Bronchial epithelial cell (primary cell): Measurements from ENCODE around the gene TTYH2. TPM values are rescaled to one million over a fixed set of nuclear protein-coding genes. Genes with fewer than 3 reads are reported as not detected.

ENCODE experiments used
- DNase-seq: peaks from one replicate; pipeline ENCODE4 v3.0.0-alpha.2; 2010; ENCODE audit warnings: low read depth
- FAIRE-seq: peaks from 2 replicates; lab custom pipeline; 2011; peaks lifted over from hg19 to GRCh38; lab: Jason Lieb, UNC
- H3K27me3 ChIP-seq: 2 replicates; pipeline ENCODE4 v1.5.1; 2011; ENCODE audit warnings: low read length; ENCODE audit not compliant: control insufficient read depth, insufficient read depth
- H3K36me3 ChIP-seq: 2 replicates; pipeline ENCODE4 v1.5.1; 2011; ENCODE audit warnings: low read length; ENCODE audit not compliant: control insufficient read depth, insufficient read depth
- H3K4me3 ChIP-seq: 2 replicates; pipeline ENCODE4 v1.5.1; 2011; ENCODE audit warnings: mild to moderate bottlenecking, low read depth, low read length, control low read depth
- total RNA-seq: library from RNA; depleted of rRNA; stranded (reverse); fragments of >200 nt; gene quantifications from 2 replicates; pipeline ENCODE4 v1.2.1, GENCODE V29; 2014
- TF ChIP-seq, protein P1 (sequence below): IDR thresholded peaks from 2 replicates; pipeline ENCODE4 v1.5.1; 2011; ENCODE audit warnings: mild to moderate bottlenecking, moderate library complexity, low read length, control low read depth, inconsistent platforms; ENCODE audit not compliant: insufficient read depth, severe bottlenecking

Gene TTYH2
- total RNA-seq, 1 donor from 2014 or later, result 2.4 TPM

DNA sequence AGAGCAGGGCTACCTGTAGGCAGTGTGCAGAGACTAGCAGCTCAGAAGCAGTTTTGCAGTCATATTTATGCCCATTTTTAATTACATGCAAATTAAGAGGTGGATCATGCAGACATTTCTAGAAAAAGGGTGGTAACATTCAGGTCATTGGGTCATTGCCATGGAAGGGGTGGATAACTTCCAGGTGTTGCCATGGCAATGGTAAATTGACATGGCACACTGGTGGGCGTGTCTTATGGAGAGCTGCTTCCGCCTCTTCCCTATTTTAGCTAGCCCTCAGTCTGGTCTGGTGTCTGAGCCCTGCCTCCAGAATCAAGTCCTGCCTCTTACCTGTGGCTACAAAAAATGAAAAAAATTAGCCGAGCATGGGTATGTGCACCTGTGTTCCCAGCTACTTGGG lies 57.9 kb downstream of the TTYH2 start:
- Histone ChIP-seq H3K4me3 (no peak overlapping the region), H3K36me3 (no peaks in the 10 kb centered on the region), H3K27me3 (peaks cover 22% of the 10 kb centered on the region)
- TF ChIP-seq, protein P1, sequence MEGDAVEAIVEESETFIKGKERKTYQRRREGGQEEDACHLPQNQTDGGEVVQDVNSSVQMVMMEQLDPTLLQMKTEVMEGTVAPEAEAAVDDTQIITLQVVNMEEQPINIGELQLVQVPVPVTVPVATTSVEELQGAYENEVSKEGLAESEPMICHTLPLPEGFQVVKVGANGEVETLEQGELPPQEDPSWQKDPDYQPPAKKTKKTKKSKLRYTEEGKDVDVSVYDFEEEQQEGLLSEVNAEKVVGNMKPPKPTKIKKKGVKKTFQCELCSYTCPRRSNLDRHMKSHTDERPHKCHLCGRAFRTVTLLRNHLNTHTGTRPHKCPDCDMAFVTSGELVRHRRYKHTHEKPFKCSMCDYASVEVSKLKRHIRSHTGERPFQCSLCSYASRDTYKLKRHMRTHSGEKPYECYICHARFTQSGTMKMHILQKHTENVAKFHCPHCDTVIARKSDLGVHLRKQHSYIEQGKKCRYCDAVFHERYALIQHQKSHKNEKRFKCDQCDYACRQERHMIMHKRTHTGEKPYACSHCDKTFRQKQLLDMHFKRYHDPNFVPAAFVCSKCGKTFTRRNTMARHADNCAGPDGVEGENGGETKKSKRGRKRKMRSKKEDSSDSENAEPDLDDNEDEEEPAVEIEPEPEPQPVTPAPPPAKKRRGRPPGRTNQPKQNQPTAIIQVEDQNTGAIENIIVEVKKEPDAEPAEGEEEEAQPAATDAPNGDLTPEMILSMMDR, result no peak
- no peak for FAIRE-seq
- DNase-seq, result no peak

DNA sequence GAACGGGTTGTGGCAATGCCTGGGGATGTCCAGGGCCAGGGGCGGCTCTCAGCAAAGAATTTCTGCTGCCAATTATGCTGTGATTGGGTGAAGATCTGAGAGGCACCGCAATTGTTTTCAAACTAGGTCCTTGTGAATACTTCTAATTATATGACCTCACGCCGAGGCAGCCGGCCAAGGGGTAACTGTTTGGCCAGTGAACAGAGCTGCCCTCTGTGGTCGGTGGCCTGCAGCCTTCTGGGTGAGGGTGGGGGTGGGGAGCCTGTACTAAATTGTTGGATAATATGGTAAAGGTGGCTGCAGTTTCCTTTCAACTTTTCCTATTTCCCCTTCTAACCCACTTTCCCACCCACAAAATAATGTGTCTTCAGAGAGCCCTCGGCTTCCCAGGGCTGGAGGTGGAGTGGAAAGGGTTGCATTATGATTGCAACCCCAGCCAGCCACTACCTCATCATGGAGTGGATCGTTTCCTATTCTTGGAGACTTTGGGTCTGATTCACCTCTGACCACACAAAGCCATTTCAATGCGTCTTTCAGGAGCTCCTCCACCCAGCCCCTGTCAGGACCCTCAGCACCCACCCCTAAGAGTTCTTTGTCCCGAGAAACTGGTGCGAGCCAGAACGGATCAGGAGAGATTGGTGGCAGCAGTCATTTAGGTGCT lies 58.7 kb downstream of the TTYH2 start:
- TF ChIP-seq, protein P1, result no peak
- no peak overlapping the region for H3K4me3 ChIP-seq
- peaks cover 22% of the 10 kb centered on the region for H3K27me3 ChIP-seq
- H3K36me3 ChIP-seq, result no peaks in the 10 kb centered on the region
- no peak for FAIRE-seq
- no peak for DNase-seq

DNA sequence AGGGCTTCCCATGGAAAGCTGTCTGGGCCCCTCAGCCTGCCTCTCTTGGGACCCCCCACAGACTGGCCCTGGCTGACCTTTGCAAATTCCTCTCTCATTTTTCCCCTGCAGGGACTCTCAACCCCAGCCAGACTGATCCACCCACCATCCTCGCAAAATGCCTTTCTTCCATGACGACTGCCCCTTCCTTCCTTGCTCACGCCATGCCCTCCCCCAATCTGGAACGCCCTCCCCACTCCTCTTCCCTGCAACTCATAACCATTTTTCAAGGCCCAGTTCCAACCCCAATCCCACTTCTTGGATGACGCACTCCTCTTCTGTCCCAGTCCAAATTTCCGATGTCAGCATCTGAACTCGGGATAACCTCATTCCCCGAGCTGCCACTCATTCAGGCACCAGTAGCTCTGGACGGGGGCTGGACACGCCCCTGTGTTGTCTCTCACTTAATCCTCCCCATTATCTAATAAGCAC lies 59.4 kb downstream of the TTYH2 start:
- TF ChIP-seq, protein P1, result no peak
- H3K27me3 ChIP-seq, result peaks cover 22% of the 10 kb centered on the region
- H3K36me3 ChIP-seq, result no peaks in the 10 kb centered on the region
- FAIRE-seq (no peak), DNase-seq (no peak)
- no peak overlapping the region for H3K4me3 ChIP-seq

DNA sequence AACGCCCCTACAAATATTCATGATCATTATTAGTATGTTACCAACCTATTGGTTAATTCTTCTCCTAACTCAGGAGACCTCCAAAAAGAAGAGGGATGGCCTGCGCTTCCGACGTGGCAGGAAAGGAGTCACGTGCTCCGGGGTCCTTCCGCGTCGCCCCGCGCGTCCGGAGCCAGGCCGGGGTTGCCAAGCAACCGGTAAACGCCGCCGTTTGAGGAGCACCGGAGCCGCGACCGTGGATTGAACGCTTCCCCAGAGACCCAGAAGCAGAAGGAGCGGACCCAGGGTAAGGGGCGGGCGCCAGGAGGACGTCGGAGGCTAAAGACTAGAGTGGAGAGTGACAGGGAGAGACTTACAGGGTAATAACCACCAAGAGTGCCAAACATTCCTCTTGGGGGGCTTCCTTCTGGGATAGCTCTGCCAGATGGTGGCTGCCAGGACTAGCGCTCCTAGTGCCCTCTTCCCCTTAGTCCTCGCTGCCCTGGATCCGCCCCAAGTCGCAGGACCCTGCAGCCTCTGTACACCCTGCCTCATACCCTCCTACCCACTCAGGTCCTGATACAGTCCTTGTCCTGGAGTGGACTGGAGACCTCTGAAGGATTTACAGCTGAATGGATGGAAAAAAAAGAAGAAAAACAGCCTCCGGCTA lies 60.8 kb downstream of the TTYH2 start, which contains the start of gene DNAI2:
Gene DNAI2, plus strand, starts transcription at position 175 of the 649 bp plus-strand sequence. CDS start 7,584 bp downstream, outside the sequence.
- Histone ChIP-seq H3K4me3 (no peak within 1 kb of the TSS), H3K27me3 (peaks cover 15% of the 10 kb centered on the region), H3K36me3 (no peaks in the 10 kb centered on the region)
- TF ChIP-seq, protein P1, result no peak
- FAIRE-seq (no peak), DNase-seq (no peak)

DNA sequence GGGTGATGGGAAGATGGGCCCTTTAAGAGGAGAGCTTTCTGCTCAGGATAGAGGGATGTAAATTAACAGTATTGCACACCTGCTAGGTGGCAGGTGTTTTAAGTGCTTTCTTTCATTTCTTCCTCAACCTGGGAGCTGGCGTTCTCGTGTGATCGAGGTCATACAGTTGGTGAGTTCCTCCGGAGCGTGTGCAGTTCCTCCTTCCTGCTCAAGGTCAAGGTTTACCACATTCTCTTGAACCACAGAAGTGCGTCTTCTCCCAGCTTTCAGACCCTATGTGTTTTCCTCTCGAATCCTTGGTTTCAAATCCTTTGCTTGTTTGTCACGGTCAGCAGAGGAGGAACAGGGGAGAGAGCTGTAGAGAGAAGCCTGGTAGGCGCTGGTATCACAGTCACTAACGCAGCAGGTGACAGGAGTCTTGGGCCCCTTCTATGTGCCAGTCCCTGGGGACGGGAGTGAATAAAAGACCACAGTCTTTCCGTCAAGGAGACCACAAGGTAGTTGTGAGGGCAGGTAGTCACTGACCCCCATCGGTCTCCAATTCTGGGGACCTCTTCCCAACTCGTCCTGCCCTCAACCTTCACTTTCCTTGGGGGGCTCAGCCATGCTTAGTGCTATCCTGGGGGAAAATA lies 61.5 kb downstream of the TTYH2 start:
- no peak for DNase-seq

More for the DNA sequence above, 61.5 kb downstream of the TTYH2 start:
- Histone ChIP-seq H3K27me3 (peaks cover 15% of the 10 kb centered on the region), H3K4me3 (no peak overlapping the region), H3K36me3 (no peaks in the 10 kb centered on the region)
- TF ChIP-seq, protein P1, result no peak
- FAIRE-seq, result no peak
